Measurements from ENCODE around the gene PCDHB11. TPM values are rescaled to one million over a fixed set of nuclear protein-coding genes. Genes with fewer than 3 reads are reported as not detected.
A peak's percentile ranks its signal among the peaks of the same experiment; 100 is the strongest.
"Not testable (repeated sequence)": the region's sequence is repeated elsewhere in the genome, so short reads cannot be mapped to it uniquely, and the experiment has no call there.

The PCDHB11 gene
- total RNA-seq, 4 donors from 2014 or later, result 0.05 to 1.1 (median 0.53) TPM

- Histone ChIP-seq H3K36me3 (no peaks in the 10 kb centered on the region), H3K27ac (no peak within 1 kb of the TSS), H3K9me3 (peaks cover 0 to 13% (median 0%) of the 10 kb centered on the region in 3 donors), H3K4me1 (no peaks in the 10 kb centered on the region), H3K27me3 (peaks cover 0 to 14% (median 11%) of the 10 kb centered on the region in 3 donors), H3K4me3 (peak within 1 kb of the TSS in 1 of 4 donors; percentile 27)
- intact Hi-C loops (cut with DNase I; ENCODE audit: low total_unique reads), result no loop called here
- in situ Hi-C loops (cut with MboI; ENCODE audit: low sequenced_read_pairs in 4 of 4), result loop anchor here in 2 of 4 donors (25.0 kb wide), 1 partner anchor 354 kb away; no protein-coding TSS in a partner anchor
- DNase-seq, result no peak
- ATAC-seq, result no peak
- TF ChIP-seq POLR2A (IDR thresholded peaks at IDR 0.05), result no peak
- TF ChIP-seq CTCF (IDR thresholded peaks at IDR 0.05 in 4 of 5, conservative IDR thresholded peaks at IDR 0.05 in 1 of 5), result no peak
Measured at GRCh38 chr5:141208478-141208877, 9.1 kb downstream of the PCDHB11 start, which contains the start of gene PCDHB12. TSS of gene PCDHB12 (plus strand) at chr5:141208719. CDS start at chr5:141208908, 189 bp downstream.

GRCh38 chr5:141210281-141210680 is 10.9 kb downstream of the PCDHB11 start:
- H3K4me1 ChIP-seq; H3K4me3 ChIP-seq; DNase-seq; intact Hi-C loops (cut with DNase I; ENCODE audit: low total_unique reads); ATAC-seq; H3K27ac ChIP-seq; H3K36me3 ChIP-seq: not testable (repeated sequence)
- in situ Hi-C loops (cut with MboI; ENCODE audit: low sequenced_read_pairs in 4 of 4), result loop anchor here in 2 of 4 donors (25.0 kb wide), 1 partner anchor 352 kb away; no protein-coding TSS in a partner anchor
- Histone ChIP-seq H3K27me3 (peaks cover 0 to 14% (median 11%) of the 10 kb centered on the region in 3 donors), H3K9me3 (peaks cover 0 to 13% (median 2%) of the 10 kb centered on the region in 3 donors)

GRCh38 chr5:141210849-141211248 is 11.4 kb downstream of the PCDHB11 start:
- intact Hi-C loops (cut with DNase I; ENCODE audit: low total_unique reads); H3K27ac ChIP-seq; H3K36me3 ChIP-seq; DNase-seq; ATAC-seq; H3K4me1 ChIP-seq; H3K4me3 ChIP-seq: not testable (repeated sequence)
- Histone ChIP-seq H3K9me3 (peaks cover 0 to 13% (median 3%) of the 10 kb centered on the region in 3 donors), H3K27me3 (peaks cover 0 to 14% (median 11%) of the 10 kb centered on the region in 3 donors)
- in situ Hi-C loops (cut with MboI; ENCODE audit: low sequenced_read_pairs in 4 of 4), result loop anchor here in 2 of 4 donors (25.0 kb wide), 1 partner anchor 351 kb away; no protein-coding TSS in a partner anchor

- H3K27ac ChIP-seq; H3K4me3 ChIP-seq; H3K36me3 ChIP-seq; H3K4me1 ChIP-seq; intact Hi-C loops (cut with DNase I; ENCODE audit: low total_unique reads): not testable (repeated sequence)
- H3K9me3 ChIP-seq, result peaks cover 0 to 19% (median 3%) of the 10 kb centered on the region in 3 donors
- DNase-seq, result peak in 1 of 2 donors; percentile 25
- ATAC-seq, result peak in 1 of 2 donors; percentile 36
- in situ Hi-C loops (cut with MboI; ENCODE audit: low sequenced_read_pairs in 4 of 4), result loop anchor here in 2 of 4 donors (25.0 kb wide), 1 partner anchor 349 kb away; no protein-coding TSS in a partner anchor
- peaks cover under 1 to 11% (median 5%) of the 10 kb centered on the region in 3 donors for H3K27me3 ChIP-seq
Measured at GRCh38 chr5:141213656-141214339, 14.4 kb downstream of the PCDHB11 start, which contains the start of gene PCDHB13. TSS of gene PCDHB13 (plus strand) at chr5:141213919. CDS start at chr5:141214124, 205 bp downstream.

- H3K36me3 ChIP-seq; H3K27me3 ChIP-seq; intact Hi-C loops (cut with DNase I; ENCODE audit: low total_unique reads); H3K4me1 ChIP-seq; DNase-seq; ATAC-seq; H3K27ac ChIP-seq; H3K4me3 ChIP-seq: not testable (repeated sequence)
- peaks cover 0 to 18% (median 3%) of the 10 kb centered on the region in 3 donors for H3K9me3 ChIP-seq
- in situ Hi-C loops (cut with MboI; ENCODE audit: low sequenced_read_pairs in 4 of 4), result loop anchor here in 2 of 4 donors (25.0 kb wide), 1 partner anchor 348 kb away; no protein-coding TSS in a partner anchor
Measured at GRCh38 chr5:141214583-141214982, 15.2 kb downstream of the PCDHB11 start.

- peaks cover 0 to 18% (median 3%) of the 10 kb centered on the region in 3 donors for H3K9me3 ChIP-seq
- H3K4me1 ChIP-seq; DNase-seq; H3K36me3 ChIP-seq; H3K27ac ChIP-seq; intact Hi-C loops (cut with DNase I; ENCODE audit: low total_unique reads); H3K27me3 ChIP-seq; ATAC-seq; H3K4me3 ChIP-seq: not testable (repeated sequence)
- in situ Hi-C loops (cut with MboI; ENCODE audit: low sequenced_read_pairs in 4 of 4), result loop anchor here in 2 of 4 donors (25.0 kb wide), 1 partner anchor 347 kb away; no protein-coding TSS in a partner anchor
Measured at GRCh38 chr5:141215504-141215903, 16.1 kb downstream of the PCDHB11 start.

- H3K4me3 ChIP-seq; H3K4me1 ChIP-seq; H3K27ac ChIP-seq; ATAC-seq; H3K27me3 ChIP-seq; H3K36me3 ChIP-seq; intact Hi-C loops (cut with DNase I; ENCODE audit: low total_unique reads); DNase-seq: not testable (repeated sequence)
- in situ Hi-C loops (cut with MboI; ENCODE audit: low sequenced_read_pairs in 4 of 4), result loop anchor here in 2 of 4 donors (25.0 kb wide), 1 partner anchor 346 kb away; no protein-coding TSS in a partner anchor
- peaks cover 0 to 15% (median 3%) of the 10 kb centered on the region in 3 donors for H3K9me3 ChIP-seq
Measured at GRCh38 chr5:141216035-141216434, 16.6 kb downstream of the PCDHB11 start.

All from gastrocnemius medialis (tissue), 4 donors.